ENCODE results near the gene PNLIPRP3.

The PNLIPRP3 gene

DNA sequence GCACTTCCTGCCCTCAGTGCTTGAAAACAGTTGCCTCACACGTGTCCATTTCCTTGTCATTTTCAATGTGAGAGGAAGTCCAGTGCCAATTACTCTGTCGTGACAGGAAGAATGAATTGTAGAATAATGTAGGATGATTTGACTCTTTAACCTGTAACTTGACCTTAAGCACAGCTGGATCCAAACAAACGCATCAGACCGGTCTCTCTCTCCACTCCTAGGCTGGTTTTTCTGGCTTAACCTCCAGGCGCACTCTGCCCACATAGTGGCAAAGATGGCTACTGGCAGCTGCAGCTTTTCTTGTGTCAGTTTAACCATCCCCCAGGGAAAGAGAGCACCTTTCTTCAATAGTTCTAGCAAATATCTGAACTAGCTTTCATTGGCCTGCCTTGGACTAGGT lies 29.4 kb upstream of the PNLIPRP3 start:
- Histone ChIP-seq H3K27me3 (replicated peaks) (no peaks in the 10 kb centered on the region), H3K4me3 (ENCODE audit: low read depth, low read length) (no peak overlapping the region), H3K36me3 (replicated peaks) (no peaks in the 10 kb centered on the region), H3K27ac (no peak overlapping the region)
- no peak for DNase-seq
- TF ChIP-seq, protein P1, sequence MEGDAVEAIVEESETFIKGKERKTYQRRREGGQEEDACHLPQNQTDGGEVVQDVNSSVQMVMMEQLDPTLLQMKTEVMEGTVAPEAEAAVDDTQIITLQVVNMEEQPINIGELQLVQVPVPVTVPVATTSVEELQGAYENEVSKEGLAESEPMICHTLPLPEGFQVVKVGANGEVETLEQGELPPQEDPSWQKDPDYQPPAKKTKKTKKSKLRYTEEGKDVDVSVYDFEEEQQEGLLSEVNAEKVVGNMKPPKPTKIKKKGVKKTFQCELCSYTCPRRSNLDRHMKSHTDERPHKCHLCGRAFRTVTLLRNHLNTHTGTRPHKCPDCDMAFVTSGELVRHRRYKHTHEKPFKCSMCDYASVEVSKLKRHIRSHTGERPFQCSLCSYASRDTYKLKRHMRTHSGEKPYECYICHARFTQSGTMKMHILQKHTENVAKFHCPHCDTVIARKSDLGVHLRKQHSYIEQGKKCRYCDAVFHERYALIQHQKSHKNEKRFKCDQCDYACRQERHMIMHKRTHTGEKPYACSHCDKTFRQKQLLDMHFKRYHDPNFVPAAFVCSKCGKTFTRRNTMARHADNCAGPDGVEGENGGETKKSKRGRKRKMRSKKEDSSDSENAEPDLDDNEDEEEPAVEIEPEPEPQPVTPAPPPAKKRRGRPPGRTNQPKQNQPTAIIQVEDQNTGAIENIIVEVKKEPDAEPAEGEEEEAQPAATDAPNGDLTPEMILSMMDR (IDR thresholded peaks at IDR 0.05; ENCODE audit: low read depth, low read length, missing control alignments) = no peak
- in situ Hi-C loops (cut with HindIII; ENCODE audit: low pct_ligation_motif_present, low sequenced_read_pairs) = no loop called here

DNA sequence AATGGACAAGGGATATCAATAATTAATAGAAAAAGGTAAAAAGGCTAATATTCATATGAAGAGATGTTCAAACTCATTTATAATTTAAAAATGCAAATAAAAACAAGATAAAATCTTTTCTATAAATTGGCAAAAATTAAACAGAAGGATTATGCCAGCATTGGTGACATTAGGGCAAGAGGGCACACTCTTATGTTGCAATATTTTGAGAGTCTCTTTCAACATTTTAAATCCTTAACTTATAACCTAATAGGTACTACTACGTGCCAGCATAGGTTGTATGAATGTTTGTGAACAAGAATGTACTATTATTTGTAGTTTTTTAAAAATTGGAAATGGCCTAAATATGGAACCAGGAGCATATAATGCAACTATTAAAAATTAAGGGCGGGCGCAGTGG lies 24.8 kb upstream of the PNLIPRP3 start:
- TF ChIP-seq, protein P1 (IDR thresholded peaks at IDR 0.05; ENCODE audit: low read depth, low read length, missing control alignments) = no peak
- in situ Hi-C loops (cut with HindIII; ENCODE audit: low pct_ligation_motif_present, low sequenced_read_pairs) = no loop called here

DNA sequence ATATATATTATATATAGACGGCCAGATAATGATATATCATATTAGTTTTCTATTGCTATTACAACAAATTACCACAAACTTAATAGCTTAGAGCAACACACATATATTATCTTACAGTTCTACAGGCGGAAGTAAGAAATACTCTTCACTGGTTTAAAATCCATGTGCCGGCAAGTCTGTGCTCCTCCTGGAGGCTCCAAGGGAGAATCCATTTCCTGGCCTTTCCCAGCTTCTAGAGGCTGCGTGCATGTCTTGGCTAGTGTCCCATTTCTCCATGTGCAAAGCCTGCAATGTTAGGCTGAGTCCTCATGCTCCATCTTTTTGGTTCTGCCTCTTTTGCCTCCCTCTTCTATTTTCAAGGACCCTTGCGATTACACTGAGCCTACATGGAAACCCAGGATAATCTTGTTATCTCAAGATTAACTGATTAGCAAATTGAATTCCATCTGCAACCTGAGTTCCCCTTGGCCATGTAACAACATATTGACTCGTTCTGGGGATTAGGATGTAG lies 23.9 kb upstream of the PNLIPRP3 start:
- H3K27ac ChIP-seq = no peak overlapping the region
- in situ Hi-C loops (cut with HindIII; ENCODE audit: low pct_ligation_motif_present, low sequenced_read_pairs) = no loop called here
- no peak overlapping the region for H3K4me3 ChIP-seq (ENCODE audit: low read depth, low read length)
- H3K36me3 ChIP-seq (replicated peaks) = no peaks in the 10 kb centered on the region
- TF ChIP-seq, protein P1 (IDR thresholded peaks at IDR 0.05; ENCODE audit: low read depth, low read length, missing control alignments) = no peak
- no peak for DNase-seq
- no peaks in the 10 kb centered on the region for H3K27me3 ChIP-seq (replicated peaks)

More for the DNA sequence above, 24.8 kb upstream of the PNLIPRP3 start:
- H3K27ac ChIP-seq = no peak overlapping the region
- DNase-seq = no peak
- no peak overlapping the region for H3K4me3 ChIP-seq (ENCODE audit: low read depth, low read length)
- H3K36me3 ChIP-seq (replicated peaks) = no peaks in the 10 kb centered on the region
- H3K27me3 ChIP-seq (replicated peaks) = no peaks in the 10 kb centered on the region

DNA sequence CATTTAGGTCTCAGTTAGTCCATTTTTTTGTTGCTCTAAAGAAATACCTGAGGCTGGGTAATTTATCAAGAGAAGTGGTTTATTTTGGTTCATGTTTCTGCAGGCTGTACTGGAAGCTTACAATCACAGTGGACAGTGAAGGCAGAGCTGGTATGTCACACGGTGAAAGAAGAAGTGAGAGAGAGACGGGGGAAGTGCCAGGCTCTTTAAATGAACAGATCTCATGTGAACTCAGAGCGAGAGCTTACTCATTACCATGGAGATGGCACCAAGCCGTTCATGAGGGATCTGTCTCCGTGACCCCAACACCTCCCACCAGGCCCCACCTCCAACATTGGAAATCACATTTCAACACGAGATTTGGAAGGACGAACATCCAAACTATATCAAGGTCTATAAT lies 18.9 kb upstream of the PNLIPRP3 start:
- in situ Hi-C loops (cut with HindIII; ENCODE audit: low pct_ligation_motif_present, low sequenced_read_pairs) = no loop called here
- Histone ChIP-seq H3K27me3 (replicated peaks) (no peaks in the 10 kb centered on the region), H3K27ac (no peak overlapping the region), H3K36me3 (replicated peaks) (no peaks in the 10 kb centered on the region), H3K4me3 (ENCODE audit: low read depth, low read length) (no peak overlapping the region)
- DNase-seq = no peak
- TF ChIP-seq, protein P1 (IDR thresholded peaks at IDR 0.05; ENCODE audit: low read depth, low read length, missing control alignments) = no peak

DNA sequence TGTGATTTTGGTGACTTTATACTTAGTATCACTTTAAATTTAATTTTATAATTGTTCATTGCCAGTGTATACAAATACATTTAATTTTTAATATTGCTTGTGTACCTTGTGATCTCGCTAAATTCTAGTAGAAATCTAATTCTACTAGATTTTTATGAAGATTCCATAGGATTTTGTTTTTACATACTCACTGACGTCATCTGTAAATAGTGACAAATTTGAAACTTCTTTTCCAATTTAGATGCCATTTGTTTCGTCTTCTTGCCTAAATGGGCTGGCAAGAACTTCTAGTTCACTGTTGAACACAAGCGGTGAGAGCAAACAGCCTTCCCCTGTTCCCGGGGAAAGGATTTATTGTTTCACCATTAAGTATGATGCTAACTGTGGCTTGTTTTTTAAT lies 17.3 kb upstream of the PNLIPRP3 start:
- Histone ChIP-seq H3K36me3 (replicated peaks) (no peaks in the 10 kb centered on the region), H3K4me3 (ENCODE audit: low read depth, low read length) (no peak overlapping the region), H3K27ac (no peak overlapping the region), H3K27me3 (replicated peaks) (no peaks in the 10 kb centered on the region)
- no peak for DNase-seq
- TF ChIP-seq, protein P1 (IDR thresholded peaks at IDR 0.05; ENCODE audit: low read depth, low read length, missing control alignments) = no peak
- in situ Hi-C loops (cut with HindIII; ENCODE audit: low pct_ligation_motif_present, low sequenced_read_pairs) = no loop called here

DNA sequence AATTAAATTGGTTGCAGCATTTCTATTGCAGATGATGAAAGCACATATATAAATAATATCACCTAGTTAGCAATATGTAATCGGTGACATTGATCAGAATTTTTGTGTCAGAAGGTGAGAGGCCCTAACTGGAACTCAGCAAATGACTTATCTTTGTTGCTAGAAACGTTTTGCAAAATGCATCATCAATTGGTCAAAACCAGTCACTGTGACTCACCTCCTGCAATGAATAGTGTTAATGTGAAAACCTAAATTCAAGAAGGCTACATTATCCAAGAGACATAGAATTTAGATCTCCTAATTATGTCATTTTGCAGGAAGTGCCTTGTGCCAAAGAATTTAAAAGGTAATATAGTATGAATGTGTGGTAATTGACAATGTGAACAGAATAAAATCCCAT lies 9.8 kb upstream of the PNLIPRP3 start:
- TF ChIP-seq, protein P1 (IDR thresholded peaks at IDR 0.05; ENCODE audit: low read depth, low read length, missing control alignments) = no peak
- Histone ChIP-seq H3K4me3 (ENCODE audit: low read depth, low read length) (no peak overlapping the region), H3K27ac (no peak overlapping the region), H3K27me3 (replicated peaks) (no peaks in the 10 kb centered on the region), H3K36me3 (replicated peaks) (no peaks in the 10 kb centered on the region)
- no peak for DNase-seq
- in situ Hi-C loops (cut with HindIII; ENCODE audit: low pct_ligation_motif_present, low sequenced_read_pairs) = no loop called here

Data from brain microvascular endothelial cell (primary cell).